GM12878 (cell line): ENCODE measurements around the gene SARS2. TPM values are rescaled to one million over a fixed set of nuclear protein-coding genes. Genes with fewer than 3 reads are reported as not detected.

Source experiments
- ATAC-seq: fragments of 200-7000 bp; cut with Tn5 transposase; 3 replicates; pipeline ENCODE4 v1.9.1; 2020; ENCODE audit warnings: mild to moderate bottlenecking, moderate library complexity
- BruUV-seq: library from RNA; stranded (reverse); fragments of 400-500 nt; replicated peaks from 2 replicates; lab custom pipeline; 2021; lab: Mats Ljungman, UMichigan
- CTCF ChIA-PET: fragments of 300-600 bp; sonication (Branson Sonifier 250); formaldehyde crosslinking; extraction: SDS; loops from one replicate; lab custom pipeline; 2021; ENCODE audit warnings: inconsistent platforms; lab: Yijun Ruan, JAX
- POLR2A ChIA-PET: fragments of 350-600 bp; formaldehyde crosslinking; extraction: SDS; loops from one replicate; lab custom pipeline; 2021; ENCODE audit warnings: inconsistent platforms; lab: Charles Lee
- RAD21 ChIA-PET: fragments of 300-600 bp; sonication (Branson Sonifier 250); formaldehyde crosslinking; loops from one replicate; lab custom pipeline; 2023; ENCODE audit warnings: antibody characterized with exemption; ENCODE audit not compliant: unreplicated experiment; lab: Charles Lee
- SMC1A ChIA-PET: fragments of 300-600 bp; sonication (Branson Sonifier 250); formaldehyde crosslinking; loops from one replicate; lab custom pipeline; 2023; ENCODE audit not compliant: unreplicated experiment, uncharacterized antibody; lab: Charles Lee
- DNase-seq: peaks from one replicate; pipeline ENCODE4 v3.0.0-alpha.2; 2011; ENCODE audit warnings: low read depth, low spot score
- FAIRE-seq: peaks from 3 replicates; lab custom pipeline; 2011; peaks lifted over from hg19 to GRCh38; lab: Jason Lieb, UNC
- H2AFZ ChIP-seq: 2 replicates; pipeline ENCODE4 v1.6.0; 2011; ENCODE audit warnings: low read depth, low read length, control low read depth; ENCODE audit not compliant: control insufficient read depth
- H3K27ac ChIP-seq: 2 replicates; pipeline ENCODE4 v1.5.1; 2011; ENCODE audit warnings: control low read depth; ENCODE audit not compliant: control insufficient read depth, insufficient read depth
- H3K27me3 ChIP-seq, 2 experiments: replicated peaks in 1 of 2; 2 replicates each; pipeline versions ENCODE4 v1.6.0 to v1.6.1; 2011; ENCODE audit warnings: low read length in 1 of 2; ENCODE audit not compliant: control insufficient read depth in 2 of 2, insufficient read depth in 2 of 2
- H3K36me3 ChIP-seq, 2 experiments: 2 replicates each; pipeline ENCODE4 v1.5.1; 2011; ENCODE audit warnings: low read length in 1 of 2; ENCODE audit not compliant: control insufficient read depth in 2 of 2, insufficient read depth in 2 of 2
- H3K4me1 ChIP-seq: 2 replicates; pipeline ENCODE4 v1.6.1; 2011; ENCODE audit warnings: mild to moderate bottlenecking, low read length, moderate library complexity, mixed read lengths; ENCODE audit not compliant: control insufficient read depth, insufficient read depth
- H3K4me2 ChIP-seq: 2 replicates; pipeline ENCODE4 v1.6.0; 2011; ENCODE audit warnings: control low read depth; ENCODE audit not compliant: control insufficient read depth, insufficient read depth
- H3K4me3 ChIP-seq: fragments of 200-600 bp; sonication (generic); 2 replicates; pipeline ENCODE4 v1.5.1; 2016
- H3K79me2 ChIP-seq: 2 replicates; pipeline ENCODE4 v1.6.0; 2011; ENCODE audit warnings: low read length; ENCODE audit not compliant: control insufficient read depth, insufficient read depth
- H3K9ac ChIP-seq: 2 replicates; pipeline ENCODE4 v1.8.0; 2011; ENCODE audit warnings: low read length, control low read depth, mixed read lengths; ENCODE audit not compliant: control insufficient read depth, insufficient read depth
- H3K9me3 ChIP-seq: replicated peaks from 3 replicates; pipeline ENCODE4 v1.5.1; 2011; ENCODE audit warnings: mild to moderate bottlenecking, low read length; ENCODE audit not compliant: control insufficient read depth, insufficient read depth
- H4K20me1 ChIP-seq: 2 replicates; pipeline ENCODE4 v1.6.0; 2011; ENCODE audit not compliant: control insufficient read depth, insufficient read depth
- BHLHE40 ChIP-seq, 2 experiments: fragments of 450-650 bp in 1 of 2; IDR thresholded peaks; 2 replicates each; pipeline ENCODE4 v1.6.1; 2011 to 2017; ENCODE audit warnings: low read depth in 2 of 2, borderline replicate concordance in 1 of 2, improper control_type of control experiment in 1 of 2, low read length in 1 of 2, mild to moderate bottlenecking in 1 of 2
- EED ChIP-seq: sonication (generic); IDR thresholded peaks from 2 replicates; pipeline ENCODE4 v1.6.1; 2016; ENCODE audit warnings: antibody characterized with exemption, low read depth
- MEF2A ChIP-seq: IDR thresholded peaks from 2 replicates; pipeline ENCODE4 v1.6.1; 2011; ENCODE audit warnings: low read depth, mild to moderate bottlenecking, low read length, moderate library complexity; ENCODE audit not compliant: insufficient read depth
- MTA2 ChIP-seq: fragments of 450-650 bp; IDR thresholded peaks from 2 replicates; pipeline ENCODE4 v1.6.1; 2016; ENCODE audit warnings: low read depth, mild to moderate bottlenecking, moderate library complexity
- NRF1 ChIP-seq: conservative IDR thresholded peaks from 2 replicates; pipeline ENCODE4 v1.6.1; 2011; ENCODE audit warnings: mild to moderate bottlenecking, low read depth, low read length, improper control_type of control experiment
- RUNX3 ChIP-seq: IDR thresholded peaks from 2 replicates; pipeline ENCODE4 v1.6.1; 2012; ENCODE audit warnings: low read length, inconsistent platforms
- SMAD5 ChIP-seq: IDR thresholded peaks from 2 replicates; pipeline ENCODE4 v1.6.1; 2016; ENCODE audit warnings: antibody characterized with exemption, low read depth
- SPI1 ChIP-seq: IDR thresholded peaks from 2 replicates; pipeline ENCODE4 v1.6.1; 2011; ENCODE audit warnings: low read depth, mild to moderate bottlenecking, low read length, moderate library complexity, borderline replicate concordance; ENCODE audit not compliant: insufficient read depth
- SREBF2 ChIP-seq: IDR thresholded peaks from 2 replicates; pipeline ENCODE4 v1.6.1; 2012; ENCODE audit warnings: mild to moderate bottlenecking, low read length
- ZNF622 ChIP-seq: fragments of 450-650 bp; IDR thresholded peaks from 2 replicates; pipeline ENCODE4 v1.6.1; 2017; ENCODE audit warnings: mild to moderate bottlenecking, inconsistent platforms
- WGBS: methylation state at CpG from one replicate; pipeline ENCODE4 v1.1.6; 2016; ENCODE audit warnings: low lambda C conversion rate; ENCODE audit not compliant: insufficient replicate concordance, insufficient coverage; ENCODE audit errors: missing lambda C conversion rate; 5-methylcytosine and 5-hydroxymethylcytosine counted together
- in situ Hi-C: fragments of 300-500 bp; cut with MboI; formaldehyde crosslinking; loops from 9 replicates; pipeline ENCODE4 v1.14.3; 2018; ENCODE audit warnings: mixed read lengths
- intact Hi-C: fragments of 100-400 bp; cut with micrococcal nuclease; formaldehyde crosslinking; loops from one replicate; pipeline ENCODE4 v1.14.2; 2022; ENCODE audit not compliant: unreplicated experiment
- polyA plus RNA-seq, 11 experiments: library from polyadenylated mRNA; depleted of rRNA in 4 of 11; unstranded in 6 of 11; stranded (reverse) in 5 of 11; fragments of >200 nt; fragmentation: Nextera tagmentation in 4 of 11; fragmentation: Illumina TruSeq in 1 of 11; extraction: Ambion mirVana in 4 of 11; extraction: Trizol in 1 of 11; gene quantifications; 1 replicate in 1 of 11; 2 replicates in 10 of 11; pipeline versions ENCODE4 v1.2.1 to v1.2.3, GENCODE V29; 2011 to 2016; ENCODE audit warnings: inconsistent platforms in 2 of 11, missing spikeins in 2 of 11, low read depth in 1 of 11
- total RNA-seq, 4 experiments: library from RNA; depleted of rRNA in 3 of 4; stranded (reverse); fragments of >200 nt in 3 of 4; fragmentation: Illumina TruSeq in 1 of 4; extraction: Trizol in 1 of 4; gene quantifications; 2 replicates each; pipeline versions ENCODE4 v1.2.1 to v1.2.3, GENCODE V29; 2013 to 2021
- TF ChIP-seq, protein P1 (sequence below): fragments of 150-350 bp; IDR thresholded peaks from 2 replicates; pipeline ENCODE4 v1.6.1; 2016; ENCODE audit warnings: low read depth, low read length

The SARS2 gene
- total and polyA plus RNA-seq, 10 of the 15 experiments (the other 5 are each of a cell fraction or from before 2014, with no cell fraction given), result 2.6 to 50.3 (median 27.5) TPM

DNA sequence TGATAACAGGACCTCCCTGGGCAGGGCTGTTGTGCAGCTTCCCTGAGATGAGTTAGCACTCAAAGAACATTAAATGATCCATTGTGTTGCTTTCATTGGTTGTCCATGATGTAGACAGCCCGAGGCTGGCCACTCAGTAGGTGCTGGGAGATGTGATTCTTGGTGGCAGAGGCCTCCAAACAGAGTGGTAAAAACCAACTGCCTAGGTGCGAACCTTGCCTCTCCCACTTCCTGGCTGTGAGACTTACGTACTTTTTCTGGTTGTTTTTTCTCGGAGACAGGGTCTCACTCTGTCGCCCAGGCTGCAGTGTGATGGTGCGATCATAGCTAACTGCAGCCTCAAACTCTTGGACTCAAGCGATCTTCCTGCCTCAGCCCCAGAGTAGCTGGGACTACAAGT is 6.2 kb downstream of the SARS2 start (continued):
- no peak for TF ChIP-seq SREBF2
- TF ChIP-seq SMAD5, result no peak
- no peak for TF ChIP-seq EED
- TF ChIP-seq MTA2, result no peak
- no peak for TF ChIP-seq MEF2A

DNA sequence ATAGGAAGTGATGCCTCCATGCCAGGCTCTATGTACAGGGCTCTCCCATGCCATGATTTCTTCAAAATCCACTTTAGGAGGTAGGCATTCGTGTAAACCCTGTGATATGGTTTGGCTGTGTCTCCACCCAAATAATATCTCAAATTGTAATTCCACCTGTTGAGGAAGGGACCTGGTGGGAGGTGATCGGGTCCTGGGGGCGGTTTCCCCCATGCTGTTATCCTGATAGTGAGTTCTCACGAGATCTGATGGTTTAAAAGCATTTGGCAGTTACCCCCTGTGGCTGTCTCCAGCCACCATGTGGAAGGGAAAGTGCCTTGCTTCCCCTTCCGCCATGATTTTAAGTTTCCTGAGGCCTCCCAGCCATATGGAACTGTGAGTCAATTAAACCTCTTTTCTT is 8.1 kb downstream of the SARS2 start:
- ATAC-seq (no peak), DNase-seq (no peak), FAIRE-seq (no peak)
- SMC1A ChIA-PET, result no interaction called here
- Histone ChIP-seq H3K4me2 (no peak overlapping the region), H3K9ac (no peak overlapping the region), H3K79me2 (no peaks in the 10 kb centered on the region; the same call in 1 of the 2 replicates), H3K4me3 (no peak overlapping the region), H3K4me1 (no peaks in the 10 kb centered on the region), H3K9me3 (no peaks in the 10 kb centered on the region), H3K36me3 (peaks cover 1 to 14% of the 10 kb centered on the region in 2 experiments), H3K27me3 (no peaks in the 10 kb centered on the region), H4K20me1 (no peaks in the 10 kb centered on the region), H2AFZ (no peak overlapping the region), H3K27ac (no peak overlapping the region)
- no TSS peak for BruUV-seq
- intact Hi-C loops (no loop called here), in situ Hi-C loops (no loop called here)
- CTCF ChIA-PET, result no interaction called here
- 69% methylated on average over 5 of the region's 5 CpGs for WGBS
- RAD21 ChIA-PET, result no interaction called here
- POLR2A ChIA-PET, result interaction anchor here (0.8 kb wide), 1 partner anchor 185 kb away, joined by 5 read pairs; no protein-coding TSS in a partner anchor
- TF ChIP-seq, protein P1, sequence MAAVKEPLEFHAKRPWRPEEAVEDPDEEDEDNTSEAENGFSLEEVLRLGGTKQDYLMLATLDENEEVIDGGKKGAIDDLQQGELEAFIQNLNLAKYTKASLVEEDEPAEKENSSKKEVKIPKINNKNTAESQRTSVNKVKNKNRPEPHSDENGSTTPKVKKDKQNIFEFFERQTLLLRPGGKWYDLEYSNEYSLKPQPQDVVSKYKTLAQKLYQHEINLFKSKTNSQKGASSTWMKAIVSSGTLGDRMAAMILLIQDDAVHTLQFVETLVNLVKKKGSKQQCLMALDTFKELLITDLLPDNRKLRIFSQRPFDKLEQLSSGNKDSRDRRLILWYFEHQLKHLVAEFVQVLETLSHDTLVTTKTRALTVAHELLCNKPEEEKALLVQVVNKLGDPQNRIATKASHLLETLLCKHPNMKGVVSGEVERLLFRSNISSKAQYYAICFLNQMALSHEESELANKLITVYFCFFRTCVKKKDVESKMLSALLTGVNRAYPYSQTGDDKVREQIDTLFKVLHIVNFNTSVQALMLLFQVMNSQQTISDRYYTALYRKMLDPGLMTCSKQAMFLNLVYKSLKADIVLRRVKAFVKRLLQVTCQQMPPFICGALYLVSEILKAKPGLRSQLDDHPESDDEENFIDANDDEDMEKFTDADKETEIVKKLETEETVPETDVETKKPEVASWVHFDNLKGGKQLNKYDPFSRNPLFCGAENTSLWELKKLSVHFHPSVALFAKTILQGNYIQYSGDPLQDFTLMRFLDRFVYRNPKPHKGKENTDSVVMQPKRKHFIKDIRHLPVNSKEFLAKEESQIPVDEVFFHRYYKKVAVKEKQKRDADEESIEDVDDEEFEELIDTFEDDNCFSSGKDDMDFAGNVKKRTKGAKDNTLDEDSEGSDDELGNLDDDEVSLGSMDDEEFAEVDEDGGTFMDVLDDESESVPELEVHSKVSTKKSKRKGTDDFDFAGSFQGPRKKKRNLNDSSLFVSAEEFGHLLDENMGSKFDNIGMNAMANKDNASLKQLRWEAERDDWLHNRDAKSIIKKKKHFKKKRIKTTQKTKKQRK, result no peak
- TF ChIP-seq NRF1 (no peak), ZNF622 (no peak), BHLHE40 (IDR thresholded peaks at IDR 0.05; ENCODE audit: borderline replicate concordance in 1 of 2, low read depth in 2 of 2, low read length in 1 of 2) (no peak), SPI1 (no peak), RUNX3 (no peak)
